Measurements from ENCODE around the gene C3orf18.

DNA sequence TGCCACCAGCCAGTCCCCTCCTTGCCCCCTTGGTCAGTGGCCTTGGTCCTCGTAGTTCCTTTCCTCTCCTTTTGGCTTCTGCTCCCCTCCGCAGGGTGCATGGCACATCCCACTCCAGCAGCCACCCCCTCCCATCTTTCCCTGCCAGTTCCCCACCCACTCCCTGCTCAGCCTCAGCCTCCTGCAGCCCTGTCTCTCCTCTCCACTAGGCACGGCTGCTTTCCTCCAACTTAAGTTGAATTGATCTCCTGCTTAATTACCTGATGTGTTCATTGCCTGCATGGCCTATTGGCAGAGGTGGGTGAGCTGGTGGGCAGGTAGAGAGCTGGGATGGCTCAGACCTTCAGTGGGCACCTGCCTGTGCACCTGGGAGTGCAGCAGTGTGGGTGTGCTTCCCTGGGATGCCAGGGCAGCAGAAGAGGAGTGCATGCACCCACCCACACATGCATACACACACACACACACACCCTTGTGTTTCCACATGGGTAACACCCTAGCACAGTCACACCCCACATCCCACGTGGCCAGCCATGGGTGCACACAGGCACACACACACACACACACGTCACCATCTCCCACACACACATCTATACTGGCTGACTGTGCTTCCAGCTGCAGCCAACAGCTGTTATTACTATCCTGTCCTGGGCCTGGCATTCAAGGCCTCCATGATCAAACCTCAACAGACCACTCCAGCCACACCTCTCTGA lies 30.9 kb downstream of the C3orf18 start:
- TF ChIP-seq, protein P1, sequence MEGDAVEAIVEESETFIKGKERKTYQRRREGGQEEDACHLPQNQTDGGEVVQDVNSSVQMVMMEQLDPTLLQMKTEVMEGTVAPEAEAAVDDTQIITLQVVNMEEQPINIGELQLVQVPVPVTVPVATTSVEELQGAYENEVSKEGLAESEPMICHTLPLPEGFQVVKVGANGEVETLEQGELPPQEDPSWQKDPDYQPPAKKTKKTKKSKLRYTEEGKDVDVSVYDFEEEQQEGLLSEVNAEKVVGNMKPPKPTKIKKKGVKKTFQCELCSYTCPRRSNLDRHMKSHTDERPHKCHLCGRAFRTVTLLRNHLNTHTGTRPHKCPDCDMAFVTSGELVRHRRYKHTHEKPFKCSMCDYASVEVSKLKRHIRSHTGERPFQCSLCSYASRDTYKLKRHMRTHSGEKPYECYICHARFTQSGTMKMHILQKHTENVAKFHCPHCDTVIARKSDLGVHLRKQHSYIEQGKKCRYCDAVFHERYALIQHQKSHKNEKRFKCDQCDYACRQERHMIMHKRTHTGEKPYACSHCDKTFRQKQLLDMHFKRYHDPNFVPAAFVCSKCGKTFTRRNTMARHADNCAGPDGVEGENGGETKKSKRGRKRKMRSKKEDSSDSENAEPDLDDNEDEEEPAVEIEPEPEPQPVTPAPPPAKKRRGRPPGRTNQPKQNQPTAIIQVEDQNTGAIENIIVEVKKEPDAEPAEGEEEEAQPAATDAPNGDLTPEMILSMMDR (IDR thresholded peaks at IDR 0.05; ENCODE audit: insufficient read depth, low read depth, low read length) = no peak
- no peak for TF ChIP-seq EZH2 (IDR thresholded peaks at IDR 0.05; ENCODE audit: insufficient read depth, low read length)
